Measurements from ENCODE around the gene RAPGEF4. TPM values are rescaled to one million over a fixed set of nuclear protein-coding genes. Genes with fewer than 3 reads are reported as not detected.
A peak's percentile ranks its signal among the peaks of the same experiment; 100 is the strongest.

The RAPGEF4 gene
- total and polyA plus RNA-seq, 9 of the 15 experiments (the other 6 are each of a cell fraction or from before 2014, with no cell fraction given): 0.04 to 0.33 (median 0.13) TPM; not detected in 6

DNA sequence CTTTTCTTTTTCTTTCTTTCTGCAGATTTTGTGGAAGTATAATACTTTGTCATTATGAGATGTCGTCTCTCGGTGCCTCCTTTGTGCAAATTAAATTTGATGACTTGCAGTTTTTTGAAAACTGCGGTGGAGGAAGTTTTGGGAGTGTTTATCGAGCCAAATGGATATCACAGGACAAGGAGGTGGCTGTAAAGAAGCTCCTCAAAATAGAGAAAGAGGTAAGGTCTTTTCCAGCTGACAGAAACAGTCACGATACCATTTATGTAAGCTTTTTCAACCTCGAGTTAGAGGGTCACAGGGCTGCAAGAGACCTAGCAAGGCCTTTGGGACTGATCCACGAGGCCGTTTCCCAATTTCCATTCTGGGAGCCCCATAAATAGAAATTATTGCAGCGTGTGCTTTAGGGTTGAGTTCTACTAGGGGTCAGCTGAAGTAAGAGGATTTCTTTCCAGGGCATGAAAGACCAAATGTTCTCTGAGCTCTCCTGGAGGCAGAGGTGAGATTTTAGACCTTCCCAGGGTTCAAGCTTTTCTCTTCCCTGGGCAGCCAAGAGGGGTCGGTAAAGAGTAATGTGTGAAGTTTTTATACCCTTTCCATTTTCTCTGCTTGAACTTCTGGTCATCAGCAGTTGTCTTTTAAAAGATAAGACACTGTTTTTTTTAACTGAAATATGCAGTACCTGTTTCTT lies 355.5 kb downstream of the RAPGEF4 start (continued):
- TF ChIP-seq, protein P1, sequence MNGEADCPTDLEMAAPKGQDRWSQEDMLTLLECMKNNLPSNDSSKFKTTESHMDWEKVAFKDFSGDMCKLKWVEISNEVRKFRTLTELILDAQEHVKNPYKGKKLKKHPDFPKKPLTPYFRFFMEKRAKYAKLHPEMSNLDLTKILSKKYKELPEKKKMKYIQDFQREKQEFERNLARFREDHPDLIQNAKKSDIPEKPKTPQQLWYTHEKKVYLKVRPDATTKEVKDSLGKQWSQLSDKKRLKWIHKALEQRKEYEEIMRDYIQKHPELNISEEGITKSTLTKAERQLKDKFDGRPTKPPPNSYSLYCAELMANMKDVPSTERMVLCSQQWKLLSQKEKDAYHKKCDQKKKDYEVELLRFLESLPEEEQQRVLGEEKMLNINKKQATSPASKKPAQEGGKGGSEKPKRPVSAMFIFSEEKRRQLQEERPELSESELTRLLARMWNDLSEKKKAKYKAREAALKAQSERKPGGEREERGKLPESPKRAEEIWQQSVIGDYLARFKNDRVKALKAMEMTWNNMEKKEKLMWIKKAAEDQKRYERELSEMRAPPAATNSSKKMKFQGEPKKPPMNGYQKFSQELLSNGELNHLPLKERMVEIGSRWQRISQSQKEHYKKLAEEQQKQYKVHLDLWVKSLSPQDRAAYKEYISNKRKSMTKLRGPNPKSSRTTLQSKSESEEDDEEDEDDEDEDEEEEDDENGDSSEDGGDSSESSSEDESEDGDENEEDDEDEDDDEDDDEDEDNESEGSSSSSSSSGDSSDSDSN (IDR thresholded peaks at IDR 0.05; ENCODE audit: borderline replicate concordance in 1 of 2, low read depth in 2 of 2, low read length in 2 of 2): 0 out of 4 replicates have a peak, but pooled peaks of 1 of the 2 experiments have one; percentile 33
- peak; percentile 56; the same call in 1 of the 2 replicates for TF ChIP-seq ZFX (CRISPR knock-in tag; IDR thresholded peaks at IDR 0.05)
- no peak for TF ChIP-seq BDP1 (IDR thresholded peaks at IDR 0.05; ENCODE audit: insufficient read depth, insufficient read length)
- TF ChIP-seq, protein P2, sequence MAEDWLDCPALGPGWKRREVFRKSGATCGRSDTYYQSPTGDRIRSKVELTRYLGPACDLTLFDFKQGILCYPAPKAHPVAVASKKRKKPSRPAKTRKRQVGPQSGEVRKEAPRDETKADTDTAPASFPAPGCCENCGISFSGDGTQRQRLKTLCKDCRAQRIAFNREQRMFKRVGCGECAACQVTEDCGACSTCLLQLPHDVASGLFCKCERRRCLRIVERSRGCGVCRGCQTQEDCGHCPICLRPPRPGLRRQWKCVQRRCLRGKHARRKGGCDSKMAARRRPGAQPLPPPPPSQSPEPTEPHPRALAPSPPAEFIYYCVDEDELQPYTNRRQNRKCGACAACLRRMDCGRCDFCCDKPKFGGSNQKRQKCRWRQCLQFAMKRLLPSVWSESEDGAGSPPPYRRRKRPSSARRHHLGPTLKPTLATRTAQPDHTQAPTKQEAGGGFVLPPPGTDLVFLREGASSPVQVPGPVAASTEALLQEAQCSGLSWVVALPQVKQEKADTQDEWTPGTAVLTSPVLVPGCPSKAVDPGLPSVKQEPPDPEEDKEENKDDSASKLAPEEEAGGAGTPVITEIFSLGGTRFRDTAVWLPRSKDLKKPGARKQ (CRISPR knock-in tag; IDR thresholded peaks at IDR 0.05): no peak
- no peak for TF ChIP-seq HNRNPL (IDR thresholded peaks at IDR 0.05; ENCODE audit: low read depth, low read length)
- TF ChIP-seq, protein P3, sequence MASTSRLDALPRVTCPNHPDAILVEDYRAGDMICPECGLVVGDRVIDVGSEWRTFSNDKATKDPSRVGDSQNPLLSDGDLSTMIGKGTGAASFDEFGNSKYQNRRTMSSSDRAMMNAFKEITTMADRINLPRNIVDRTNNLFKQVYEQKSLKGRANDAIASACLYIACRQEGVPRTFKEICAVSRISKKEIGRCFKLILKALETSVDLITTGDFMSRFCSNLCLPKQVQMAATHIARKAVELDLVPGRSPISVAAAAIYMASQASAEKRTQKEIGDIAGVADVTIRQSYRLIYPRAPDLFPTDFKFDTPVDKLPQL (IDR thresholded peaks at IDR 0.05; ENCODE audit: extremely low read depth, insufficient read length): no peak
- no peak for TF ChIP-seq HMG20B (CRISPR knock-in tag; IDR thresholded peaks at IDR 0.05)
- no peak for TF ChIP-seq ILK (tag; IDR thresholded peaks at IDR 0.05; ENCODE audit: borderline replicate concordance, low read depth)
- TF ChIP-seq, protein P4, sequence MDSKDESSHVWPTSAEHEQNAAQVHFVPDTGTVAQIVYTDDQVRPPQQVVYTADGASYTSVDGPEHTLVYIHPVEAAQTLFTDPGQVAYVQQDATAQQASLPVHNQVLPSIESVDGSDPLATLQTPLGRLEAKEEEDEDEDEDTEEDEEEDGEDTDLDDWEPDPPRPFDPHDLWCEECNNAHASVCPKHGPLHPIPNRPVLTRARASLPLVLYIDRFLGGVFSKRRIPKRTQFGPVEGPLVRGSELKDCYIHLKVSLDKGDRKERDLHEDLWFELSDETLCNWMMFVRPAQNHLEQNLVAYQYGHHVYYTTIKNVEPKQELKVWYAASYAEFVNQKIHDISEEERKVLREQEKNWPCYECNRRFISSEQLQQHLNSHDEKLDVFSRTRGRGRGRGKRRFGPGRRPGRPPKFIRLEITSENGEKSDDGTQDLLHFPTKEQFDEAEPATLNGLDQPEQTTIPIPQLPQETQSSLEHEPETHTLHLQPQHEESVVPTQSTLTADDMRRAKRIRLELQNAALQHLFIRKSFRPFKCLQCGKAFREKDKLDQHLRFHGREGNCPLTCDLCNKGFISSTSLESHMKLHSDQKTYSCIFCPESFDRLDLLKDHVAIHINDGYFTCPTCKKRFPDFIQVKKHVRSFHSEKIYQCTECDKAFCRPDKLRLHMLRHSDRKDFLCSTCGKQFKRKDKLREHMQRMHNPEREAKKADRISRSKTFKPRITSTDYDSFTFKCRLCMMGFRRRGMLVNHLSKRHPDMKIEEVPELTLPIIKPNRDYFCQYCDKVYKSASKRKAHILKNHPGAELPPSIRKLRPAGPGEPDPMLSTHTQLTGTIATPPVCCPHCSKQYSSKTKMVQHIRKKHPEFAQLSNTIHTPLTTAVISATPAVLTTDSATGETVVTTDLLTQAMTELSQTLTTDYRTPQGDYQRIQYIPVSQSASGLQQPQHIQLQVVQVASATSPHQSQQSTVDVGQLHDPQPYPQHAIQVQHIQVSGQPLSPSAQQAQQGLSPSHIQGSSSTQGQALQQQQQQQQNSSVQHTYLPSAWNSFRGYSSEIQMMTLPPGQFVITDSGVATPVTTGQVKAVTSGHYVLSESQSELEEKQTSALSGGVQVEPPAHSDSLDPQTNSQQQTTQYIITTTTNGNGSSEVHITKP (IDR thresholded peaks at IDR 0.05; ENCODE audit: partially characterized antibody): no peak
- no peak for TF ChIP-seq CCNT2 (IDR thresholded peaks at IDR 0.05; ENCODE audit: borderline replicate concordance, extremely low read depth, insufficient read length, low read depth, low read length)
- no peak for TF ChIP-seq NFIX (CRISPR knock-in tag; IDR thresholded peaks at IDR 0.05; ENCODE audit: low read depth)
- no peak for TF ChIP-seq ZZZ3 (IDR thresholded peaks at IDR 0.05)
- TF ChIP-seq ADNP (tag; IDR thresholded peaks at IDR 0.05): peak; percentile 74
- no peak for TF ChIP-seq ERF (CRISPR knock-in tag; IDR thresholded peaks at IDR 0.05)
- no peak for TF ChIP-seq DIDO1 (tag; IDR thresholded peaks at IDR 0.05; ENCODE audit: low read depth)
- no peak for TF ChIP-seq ZNF668 (CRISPR knock-in tag; IDR thresholded peaks at IDR 0.05)
- TF ChIP-seq NONO (IDR thresholded peaks at IDR 0.05; ENCODE audit: low read depth in 2 of 2, low read length in 1 of 2): no peak
- TF ChIP-seq SP1 (CRISPR knock-in tag; IDR thresholded peaks at IDR 0.05): no peak

Data from K562 (cell line).